NK-92 treated with Interleukin-12 subunit alpha and Interleukin-12 subunit beta, amount 100 ng/mL, for 24 hours (cell line): ENCODE results near the gene NSUN7.

ENCODE experiments used
- DNase-seq: peaks from one replicate; lab custom pipeline; 2025; lab: John Stamatoyannopoulos, UW

The NSUN7 gene

DNA sequence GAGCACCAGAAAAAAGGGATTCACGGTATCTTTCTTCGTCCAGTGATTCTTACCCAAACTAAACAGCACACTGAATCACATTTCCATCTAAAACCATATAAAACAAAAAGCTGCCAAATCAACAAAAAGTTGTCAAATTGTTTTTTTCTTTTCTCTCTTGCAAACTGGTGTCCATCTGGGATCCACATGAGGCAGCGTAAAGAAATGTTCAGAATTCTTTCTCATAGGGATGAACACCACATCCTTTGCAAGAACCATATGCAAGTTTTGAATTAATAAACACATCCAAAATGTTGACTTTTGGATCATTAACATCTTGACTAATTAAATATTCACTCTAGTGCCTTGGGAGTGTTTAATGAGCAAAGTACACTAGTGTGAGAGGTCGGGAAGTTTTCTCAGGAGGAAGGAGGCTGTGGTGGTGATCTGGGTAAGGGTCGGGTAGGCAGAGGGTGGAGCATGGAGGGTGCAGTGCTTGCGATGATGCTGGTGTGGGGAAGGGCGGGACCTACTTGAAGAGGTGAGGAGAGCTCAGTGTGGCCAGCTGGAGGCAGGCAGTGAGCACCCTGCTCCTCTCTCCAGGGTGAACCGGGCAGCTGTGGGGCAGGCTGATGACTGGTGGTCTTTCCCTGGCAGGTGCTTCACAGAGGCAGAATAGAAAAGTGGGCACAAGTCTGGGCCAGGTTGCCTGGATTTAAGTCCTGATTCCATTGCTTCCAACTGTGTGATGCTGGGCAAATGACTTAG lies 72.8 kb downstream of the NSUN7 start:
- no peak for DNase-seq

DNA sequence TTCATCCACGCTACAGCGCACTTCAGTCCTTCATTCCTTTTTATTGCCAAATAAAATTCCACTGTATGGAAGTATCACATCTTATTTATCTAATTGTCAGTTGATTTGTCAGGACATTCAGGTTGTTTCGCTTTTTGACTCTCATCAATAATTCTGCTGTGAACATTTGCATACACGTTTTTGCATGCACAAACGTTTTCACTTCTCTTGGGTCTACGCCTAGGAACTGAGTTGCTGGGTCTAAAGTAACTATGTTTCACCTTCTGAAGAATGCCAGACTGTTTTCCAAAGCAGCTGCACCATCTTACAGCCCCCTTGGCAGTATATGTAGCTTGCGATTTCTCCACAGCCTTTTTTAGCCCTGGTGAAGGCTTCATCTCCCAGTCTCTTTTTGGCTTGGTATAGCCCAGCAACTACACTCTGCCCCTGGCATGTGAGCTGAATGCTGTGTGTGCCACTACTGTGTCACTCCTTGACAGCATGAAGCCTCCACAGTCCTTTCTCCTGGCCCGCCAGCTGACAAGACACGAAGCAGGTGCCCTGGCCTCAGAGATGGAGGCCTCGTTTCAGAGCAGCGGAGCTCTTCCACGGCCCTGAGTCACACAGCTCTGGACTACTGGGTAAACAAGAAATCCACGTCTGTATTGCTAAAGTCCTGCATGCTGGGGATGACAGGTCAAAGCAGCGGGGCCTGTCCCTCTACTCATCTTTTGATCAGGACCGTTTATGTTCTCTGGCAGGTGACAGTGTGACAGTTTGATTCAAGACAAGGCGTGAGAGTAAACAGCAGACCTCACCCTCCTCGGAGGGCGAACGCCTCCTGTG lies 75.5 kb downstream of the NSUN7 start:
- no peak for DNase-seq

DNA sequence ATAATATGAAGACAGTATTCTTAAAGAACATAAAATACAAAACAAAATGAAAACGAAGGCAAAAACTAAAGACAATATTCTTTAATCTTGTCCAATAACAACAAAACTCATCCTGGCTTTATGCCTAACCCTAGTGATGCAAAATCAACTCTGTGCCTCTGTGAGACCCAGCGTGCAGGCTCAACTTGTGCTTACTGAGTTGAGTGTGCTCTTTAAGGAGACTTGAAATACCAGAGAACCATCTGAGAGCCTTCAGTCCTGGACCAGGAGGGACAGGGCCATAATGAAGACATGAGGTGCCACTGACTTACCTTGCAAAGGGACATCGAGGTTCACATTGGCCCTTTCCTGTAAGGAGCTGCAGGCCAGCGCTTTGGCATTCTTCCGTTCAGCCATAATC lies 77.1 kb downstream of the NSUN7 start:
- DNase-seq = no peak

DNA sequence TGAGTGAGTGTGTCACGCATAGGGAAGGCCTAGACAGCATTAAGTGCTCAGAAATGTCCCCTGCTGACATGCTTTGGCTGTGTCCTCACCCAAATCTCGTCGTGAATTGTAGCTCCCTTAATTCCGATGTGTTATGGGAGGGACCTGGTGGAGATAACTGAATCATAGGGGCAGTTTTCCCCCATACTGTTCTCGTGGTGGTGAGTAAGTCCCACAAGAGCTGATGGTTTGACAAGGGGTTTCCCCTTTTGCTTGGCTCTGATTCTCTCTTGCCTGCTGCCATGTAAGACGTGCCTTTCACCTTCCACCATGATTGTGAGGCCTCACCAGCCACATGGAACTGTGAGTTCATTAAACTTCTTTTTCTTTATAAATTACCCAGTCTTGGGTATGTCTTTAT lies 78.0 kb downstream of the NSUN7 start:
- no peak for DNase-seq

DNA sequence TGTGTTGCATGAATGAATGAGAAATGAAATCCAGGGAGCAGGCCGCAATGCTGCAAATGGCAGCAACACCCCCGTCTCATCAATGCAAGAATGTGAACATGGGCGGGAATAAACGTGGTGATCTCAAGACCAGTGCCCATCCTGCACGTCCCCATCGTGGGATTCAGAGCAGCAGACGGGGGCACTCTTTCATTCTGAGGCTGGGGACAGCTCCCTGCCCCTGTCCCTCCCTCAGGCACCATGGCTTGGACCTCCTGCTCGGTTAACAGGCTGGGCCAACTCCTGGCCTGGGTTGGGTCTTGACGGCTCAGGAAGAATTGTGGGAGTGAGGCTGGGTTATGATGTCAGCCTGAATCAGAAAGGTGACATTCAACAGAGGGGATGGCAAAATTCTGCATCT lies 78.9 kb downstream of the NSUN7 start:
- no peak for DNase-seq

DNA sequence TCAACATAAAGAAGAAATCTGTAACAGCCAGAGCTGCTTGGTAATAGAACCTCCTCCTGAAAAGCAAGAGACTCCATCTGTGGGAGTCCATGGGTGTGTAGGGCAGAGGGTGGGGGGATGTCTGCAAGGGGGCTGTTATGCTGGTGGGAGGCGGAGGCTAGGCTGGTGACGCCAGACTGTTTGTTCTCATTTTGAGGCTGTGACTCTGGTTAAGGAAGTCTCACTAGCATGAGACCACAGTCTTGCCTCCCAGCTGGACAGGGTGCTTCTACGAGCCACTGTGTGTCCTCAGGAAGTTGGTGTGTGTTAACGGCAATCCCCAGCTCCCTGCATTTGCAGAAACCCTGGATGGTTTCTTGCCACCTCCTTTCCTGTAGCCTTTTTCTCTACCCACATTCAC lies 79.8 kb downstream of the NSUN7 start:
- no peak for DNase-seq

DNA sequence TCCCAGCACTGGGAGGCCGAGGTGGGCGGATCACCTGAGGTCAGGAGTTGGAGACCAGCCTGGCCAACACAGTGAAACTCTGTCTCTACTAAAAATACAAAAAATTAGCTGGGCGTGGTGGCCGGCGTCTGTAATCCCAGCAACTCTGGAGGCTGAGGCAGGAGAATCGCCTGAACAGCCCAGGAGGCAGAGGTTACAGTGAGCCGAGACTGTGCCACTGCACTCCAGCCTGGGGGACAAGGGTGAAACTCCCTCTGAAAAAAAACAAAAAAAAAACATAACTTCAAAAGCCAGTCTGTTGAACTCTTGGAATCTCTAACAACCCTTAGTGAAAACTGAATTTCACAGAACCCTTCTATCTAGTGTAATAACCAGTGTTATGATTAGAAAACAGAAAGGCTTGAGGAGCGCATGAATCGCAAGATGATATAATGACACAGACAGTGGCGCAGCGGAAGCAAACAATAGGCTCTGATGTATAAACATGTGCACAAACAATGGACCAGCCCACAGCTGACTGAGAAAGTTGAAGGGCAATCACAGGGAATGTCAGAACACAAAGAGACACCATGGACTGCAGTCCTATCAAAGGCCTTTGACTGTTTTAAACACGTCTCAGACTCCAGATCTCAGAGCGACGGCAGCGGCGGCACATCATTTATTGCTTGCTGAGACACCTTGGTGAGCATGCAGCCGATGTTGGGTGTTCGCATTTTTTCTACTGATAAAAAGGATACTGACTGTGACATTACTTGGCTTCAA lies 81.6 kb downstream of the NSUN7 start:
- DNase-seq = no peak

DNA sequence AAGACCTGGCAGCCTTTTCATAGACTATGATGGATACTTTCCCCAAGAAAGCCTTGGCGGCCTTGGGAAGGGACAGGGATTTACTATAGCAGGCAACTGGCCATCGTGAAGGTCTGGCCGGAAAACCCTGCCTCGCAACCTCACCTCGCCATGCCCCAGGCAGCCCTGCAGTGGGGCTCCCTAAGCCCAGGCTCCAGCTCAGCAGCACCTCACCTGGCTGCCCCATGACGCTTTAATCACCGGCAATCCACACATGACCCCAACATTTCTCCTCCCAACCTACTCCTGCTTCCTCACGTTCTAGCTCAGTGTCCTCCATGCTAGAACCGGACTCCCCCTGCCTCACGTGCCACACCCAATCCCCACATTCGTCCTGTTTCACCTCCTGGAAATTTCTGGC lies 82.4 kb downstream of the NSUN7 start:
- no peak for DNase-seq

DNA sequence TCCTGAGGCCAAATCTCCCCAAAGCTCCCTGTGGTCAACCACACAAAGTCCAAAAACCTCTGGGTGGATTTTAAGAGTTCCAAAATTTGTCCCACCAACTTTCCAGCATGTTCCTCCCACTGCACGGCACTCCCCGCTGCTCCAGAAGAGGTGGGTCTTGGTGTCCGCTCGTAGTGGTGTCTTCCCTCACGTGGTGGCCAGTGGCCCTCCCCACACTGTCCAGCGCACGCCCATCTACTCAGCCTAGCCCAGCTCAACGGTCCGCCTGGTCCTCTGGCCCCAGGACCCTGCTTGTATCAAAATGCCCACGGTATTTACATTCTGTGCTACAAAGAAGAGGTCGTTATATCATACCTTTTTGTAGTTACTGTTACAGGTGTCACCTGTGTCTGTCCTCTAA lies 83.5 kb downstream of the NSUN7 start:
- no peak for DNase-seq

DNA sequence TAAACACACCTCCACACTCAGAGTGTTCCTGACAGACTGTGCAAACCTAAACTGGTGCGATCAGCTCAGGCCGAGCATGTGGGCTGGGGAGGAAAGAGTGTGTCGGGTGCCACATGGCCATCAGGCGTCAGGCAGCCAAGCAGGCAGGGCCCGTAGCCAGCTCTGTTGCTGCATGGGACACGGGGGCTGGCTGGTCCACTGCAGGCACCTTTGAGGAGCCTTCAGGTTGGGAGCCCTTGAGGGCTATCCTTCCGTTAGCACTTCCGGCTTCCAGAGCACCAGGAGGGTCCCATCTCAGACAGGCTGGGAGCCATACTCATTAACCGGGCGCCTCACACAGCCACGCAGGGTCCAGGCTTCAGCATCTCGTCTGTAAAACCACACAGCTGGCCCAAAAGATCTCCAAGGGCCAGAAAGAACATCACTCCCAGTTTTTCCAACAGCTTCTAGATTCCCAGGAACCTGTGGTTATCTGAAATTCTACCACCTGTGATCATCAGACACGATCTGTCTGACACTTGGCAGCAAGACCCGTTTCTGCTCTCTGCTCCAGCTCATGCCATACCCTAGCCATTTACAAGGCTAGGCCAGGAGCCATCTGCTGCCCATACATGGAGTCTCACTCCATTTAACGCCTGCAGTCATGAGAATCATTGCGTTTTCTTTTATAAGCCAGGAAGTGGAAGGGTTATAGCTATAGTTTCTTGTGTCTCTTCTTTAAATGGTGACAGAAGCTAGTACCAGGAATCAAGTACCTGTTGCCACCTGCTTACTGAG lies 87.5 kb downstream of the NSUN7 start:
- no peak for DNase-seq

DNA sequence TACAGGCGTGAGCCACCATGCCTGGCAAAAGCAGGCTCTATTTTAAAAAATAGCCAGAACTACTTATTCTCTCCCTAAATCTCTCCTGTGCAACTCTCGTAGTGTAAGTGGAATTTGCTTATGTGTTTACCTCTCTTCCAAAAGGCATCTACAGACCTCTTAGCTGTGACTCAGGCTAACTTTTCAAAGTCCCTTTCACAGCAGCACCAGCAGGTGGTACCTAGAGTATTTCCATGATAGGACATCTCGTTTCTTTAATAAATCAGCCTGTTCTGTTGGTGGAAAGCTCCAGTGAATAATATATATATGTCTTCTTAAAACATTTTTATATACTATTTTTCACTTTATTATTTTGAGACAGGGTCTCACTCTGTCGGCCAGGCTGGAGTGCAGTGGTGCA lies 89.0 kb downstream of the NSUN7 start:
- DNase-seq = no peak

DNA sequence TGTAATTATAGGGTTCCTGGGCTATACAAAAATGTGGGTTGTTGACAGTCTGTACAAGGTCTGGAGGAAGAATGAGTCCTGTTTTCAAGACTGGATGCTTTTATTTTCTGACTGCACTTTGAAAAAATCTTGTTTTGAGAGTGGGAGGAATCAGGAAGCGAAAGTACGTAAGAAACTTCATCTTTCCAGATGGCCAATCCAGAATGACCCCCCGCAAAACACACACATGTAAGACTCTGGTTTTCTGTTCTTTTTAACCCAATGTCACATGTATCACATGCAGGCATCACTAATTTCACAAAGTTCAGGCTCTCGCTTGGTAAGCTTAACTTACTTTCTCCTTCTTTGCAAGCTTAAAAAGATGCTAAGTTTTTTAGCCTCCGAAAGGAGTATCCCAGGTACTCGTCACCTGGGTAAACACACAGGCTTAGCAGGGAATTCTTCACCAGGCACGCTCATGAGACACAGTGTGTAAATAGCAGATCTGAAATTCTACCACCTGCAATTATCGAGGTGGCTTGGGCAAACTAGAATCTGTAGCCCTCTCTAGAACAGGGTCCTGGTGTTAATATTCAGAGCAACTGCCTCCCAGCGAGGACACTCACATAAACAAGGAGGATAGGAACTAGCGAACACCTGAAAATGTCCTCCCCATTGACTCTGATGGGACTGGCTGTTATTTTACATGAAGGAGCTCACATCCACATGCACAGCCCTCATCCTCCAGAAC lies 90.7 kb downstream of the NSUN7 start:
- DNase-seq = no peak

DNA sequence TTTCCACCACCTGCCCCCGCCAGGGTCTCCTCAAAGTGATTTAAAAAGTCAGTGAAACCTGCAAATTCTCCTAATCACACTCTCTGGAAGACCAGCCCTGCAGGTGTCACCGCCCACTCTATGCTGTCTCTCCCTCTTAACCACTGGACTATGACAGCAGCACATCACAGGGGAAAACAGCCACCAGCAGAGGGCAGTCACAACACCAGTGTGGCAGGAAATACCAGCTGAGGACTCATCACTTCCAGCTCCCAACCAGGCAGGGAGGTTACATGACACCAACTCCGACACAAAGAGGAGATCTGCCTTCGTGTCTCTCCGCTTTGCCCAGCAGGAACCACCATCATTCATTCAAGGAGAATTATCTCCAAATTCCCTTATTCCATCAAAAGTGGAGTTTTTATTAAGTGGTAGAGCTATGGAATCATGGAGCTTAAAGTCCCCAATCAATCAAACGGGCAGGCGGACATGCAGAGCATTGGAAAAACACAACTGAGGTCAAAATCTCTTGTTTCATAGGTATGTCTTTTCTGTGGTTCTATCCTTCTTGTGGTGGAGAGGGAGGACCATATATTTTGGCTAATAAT lies 91.3 kb downstream of the NSUN7 start:
- peak; percentile 47 for DNase-seq

DNA sequence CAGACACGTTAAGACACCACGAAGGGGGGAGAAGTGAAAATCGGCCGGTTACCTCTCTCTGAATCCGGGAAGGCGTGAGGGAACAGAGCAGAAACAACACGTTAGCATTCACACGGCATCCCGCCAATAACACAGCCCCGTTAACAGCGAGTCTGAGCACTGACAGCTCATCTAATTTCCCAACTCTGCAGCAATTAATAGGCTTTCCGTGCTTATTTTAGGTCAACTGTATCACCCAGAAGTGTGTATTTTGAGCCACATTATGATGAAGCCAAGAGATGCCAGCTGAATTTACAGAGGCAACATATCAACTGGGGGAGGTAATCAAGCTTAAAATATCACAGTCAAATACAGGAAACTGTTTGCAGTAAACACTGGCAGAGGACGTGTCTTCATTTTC lies 92.6 kb downstream of the NSUN7 start:
- DNase-seq = no peak

DNA sequence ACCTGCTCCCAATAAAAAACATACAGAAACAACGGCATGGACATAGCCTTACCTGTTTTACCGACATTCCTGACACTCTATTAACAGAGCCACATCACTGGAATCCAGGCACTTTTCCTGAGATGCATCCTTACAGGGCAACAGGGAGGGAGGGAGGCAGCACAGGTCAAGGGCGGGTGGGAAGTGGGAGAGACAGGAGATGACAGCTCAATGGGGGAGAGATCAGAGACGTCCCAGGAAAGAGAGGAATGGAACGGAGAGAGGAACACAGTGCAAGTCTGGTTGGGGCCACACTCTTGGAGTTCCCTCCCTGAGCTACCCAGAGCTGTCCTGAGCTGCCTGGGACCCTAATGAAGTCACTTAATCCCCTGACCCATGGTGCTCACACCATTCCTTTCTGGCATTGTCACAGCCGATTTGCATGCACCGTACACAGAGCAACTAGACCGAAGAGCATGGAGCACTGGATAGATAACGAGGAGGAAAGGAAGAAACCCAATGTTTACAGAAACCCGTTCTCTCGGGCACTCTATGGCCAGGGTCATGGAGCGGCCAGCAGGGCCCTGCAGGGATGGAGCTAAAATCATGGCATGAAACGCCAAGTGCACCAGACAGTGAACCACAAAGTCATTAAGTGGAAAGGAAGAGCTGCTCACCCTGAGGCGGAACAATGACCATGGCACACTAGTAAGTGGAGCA lies 93.1 kb downstream of the NSUN7 start:
- no peak for DNase-seq

DNA sequence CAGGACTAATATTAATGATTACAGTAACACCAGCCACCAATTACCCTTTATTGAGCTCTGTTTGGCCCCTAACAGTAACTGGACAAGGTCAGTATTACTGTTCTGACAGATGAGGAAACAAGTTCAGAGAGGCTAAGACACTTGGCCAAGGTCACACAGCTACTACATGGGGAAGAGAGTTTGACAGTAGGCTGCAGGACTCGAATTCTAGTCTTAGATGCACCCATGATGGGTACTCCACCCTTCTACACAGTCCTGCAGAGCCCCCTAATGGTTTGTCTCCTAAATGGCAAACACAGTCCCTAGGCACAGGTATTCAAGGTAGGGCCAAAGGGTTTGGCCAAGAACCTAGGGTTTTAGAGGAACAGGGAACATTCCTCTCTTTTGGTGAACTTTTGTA lies 93.9 kb downstream of the NSUN7 start:
- DNase-seq = no peak

DNA sequence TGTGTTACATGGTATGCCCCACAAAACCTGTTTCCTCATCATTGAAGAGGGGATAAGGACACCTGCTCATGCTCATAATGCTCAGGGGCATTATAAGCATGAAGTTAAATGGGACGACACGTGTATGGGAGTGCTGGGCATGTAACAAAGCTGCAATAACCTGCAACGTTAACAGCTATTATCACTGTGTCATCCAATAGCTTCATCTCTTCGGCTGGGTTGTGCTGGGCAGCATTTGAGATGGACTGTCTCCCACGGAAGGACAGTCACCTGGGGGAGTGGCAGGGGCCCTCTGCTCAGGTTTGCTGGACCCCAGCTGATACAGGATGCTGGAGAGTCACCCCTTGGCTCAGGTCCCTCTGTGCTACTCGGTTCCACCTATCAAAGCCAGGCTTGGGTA lies 94.5 kb downstream of the NSUN7 start:
- DNase-seq = no peak

DNA sequence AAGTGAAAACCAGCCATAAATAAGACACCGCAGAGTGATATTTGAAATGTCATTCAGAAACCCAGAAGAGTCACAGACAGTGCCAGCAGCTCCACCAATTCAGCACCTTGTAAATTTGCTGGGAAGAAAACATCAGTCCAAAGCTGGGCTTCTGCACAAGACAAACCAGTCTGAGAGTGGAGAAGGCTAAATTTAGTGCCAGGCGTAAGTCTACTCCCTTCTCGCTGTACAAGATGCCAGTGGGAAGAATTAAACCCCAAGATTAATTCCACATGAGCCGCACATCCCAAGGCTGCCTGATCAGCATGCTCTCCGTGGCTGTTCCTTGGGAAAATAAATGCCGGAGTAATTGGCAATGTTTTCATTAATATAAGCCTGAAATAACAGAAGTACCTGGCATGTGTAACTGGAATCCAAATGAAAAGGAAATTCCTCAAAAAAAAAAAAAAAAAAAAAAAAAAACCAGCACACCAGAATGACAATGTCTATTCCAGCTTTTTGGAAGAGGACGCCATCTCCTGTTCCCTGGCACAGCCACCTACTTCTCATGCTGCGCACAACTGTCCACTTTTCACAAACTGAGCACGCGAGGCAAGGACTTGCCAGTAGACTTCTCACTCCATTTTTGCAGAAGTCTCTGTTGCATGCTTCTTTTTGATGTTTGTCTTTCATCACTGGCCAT lies 95.5 kb downstream of the NSUN7 start:
- DNase-seq = no peak

DNA sequence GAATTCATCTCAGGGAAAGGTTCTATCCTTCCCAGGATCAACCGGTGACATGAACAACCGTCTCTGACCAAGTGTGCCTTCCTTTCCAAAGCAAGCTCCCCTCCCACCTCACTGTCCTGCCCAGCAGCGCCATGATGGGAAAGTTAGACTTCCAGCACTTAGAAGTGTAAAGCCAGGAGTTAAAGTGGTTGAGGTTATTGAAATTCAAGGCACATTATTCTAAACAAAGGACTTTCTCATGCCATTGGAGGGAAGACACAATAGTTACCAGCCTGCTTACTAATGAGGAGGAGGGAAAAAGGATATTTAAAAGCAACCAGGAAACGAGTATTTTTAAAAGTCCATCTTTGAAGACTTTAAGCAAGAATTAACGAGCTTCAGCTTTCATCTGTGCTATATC lies 96.8 kb downstream of the NSUN7 start:
- no peak for DNase-seq

DNA sequence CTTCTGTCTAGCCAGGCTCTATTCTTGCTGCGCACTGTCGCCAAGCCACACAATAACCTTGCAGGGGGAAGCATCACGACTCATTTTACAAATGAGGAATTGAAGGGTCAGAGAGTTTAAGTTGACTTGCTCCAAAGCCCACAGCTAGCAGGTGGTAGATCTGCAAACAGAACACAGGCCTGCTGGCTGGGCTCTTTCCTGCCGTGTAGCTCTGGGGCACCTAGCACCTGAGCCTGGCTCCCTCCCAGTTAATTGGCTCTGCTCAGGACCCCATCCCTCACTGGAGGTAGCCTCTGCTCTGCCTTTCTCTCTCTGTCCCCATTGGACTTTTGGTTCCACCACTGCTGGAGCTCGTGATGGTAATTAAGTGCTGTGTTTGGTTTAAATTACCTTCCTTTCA lies 98.5 kb downstream of the NSUN7 start:
- DNase-seq = no peak
